HEK293 (cell line): Measurements from ENCODE around the gene PPARA.

Experiments used
- CTCF ChIA-PET: fragments of 350-600 bp; formaldehyde crosslinking; extraction: SDS; loops from one replicate; lab custom pipeline; 2021; ENCODE audit warnings: antibody characterized with exemption; lab: Yijun Ruan, JAX
- POLR2A ChIA-PET: fragments of 300-600 bp; formaldehyde crosslinking; extraction: SDS; loops from one replicate; lab custom pipeline; 2020; ENCODE audit warnings: antibody characterized with exemption, inconsistent platforms; lab: Yijun Ruan, JAX
- H3K27ac ChIP-seq: fragments of 200-500 bp; sonication (Bioruptor generic); 2 replicates; pipeline ENCODE4 v1.5.1; 2014; ENCODE audit warnings: low read depth, low read length, control low read depth, inconsistent platforms; ENCODE audit errors: extremely low read depth
- H3K36me3 ChIP-seq, 2 experiments: fragments of 200-500 bp in 1 of 2; sonication (Bioruptor generic) in 1 of 2; 1 replicate in 1 of 2; 2 replicates in 1 of 2; pipeline ENCODE4 v1.5.1; 2014 to 2017; ENCODE audit warnings: inconsistent platforms in 2 of 2, low read length in 2 of 2; ENCODE audit not compliant: control insufficient read depth in 2 of 2, insufficient read depth in 1 of 2
- H3K4me1 ChIP-seq: fragments of 200-500 bp; sonication (Bioruptor generic); 2 replicates; pipeline ENCODE4 v1.5.1; 2014; ENCODE audit warnings: mild to moderate bottlenecking, low read length, inconsistent platforms; ENCODE audit not compliant: control insufficient read depth, insufficient read depth
- H3K4me3 ChIP-seq: 2 replicates; pipeline ENCODE4 v1.5.1; 2011; ENCODE audit warnings: low read depth, mild to moderate bottlenecking, control low read depth, low read length, moderate library complexity
- H3K9me3 ChIP-seq: fragments of 200-500 bp; sonication (Bioruptor generic); 2 replicates; pipeline ENCODE4 v1.5.1; 2014; ENCODE audit warnings: low read depth, low read length, inconsistent platforms; ENCODE audit not compliant: control insufficient read depth, insufficient read depth
- GLI4 ChIP-seq: fragments of 450-650 bp; formaldehyde crosslinking; IDR thresholded peaks from 2 replicates; pipeline ENCODE4 v1.5.1; 2016; ENCODE audit warnings: missing biosample characterization, missing genetic modification characterization
- HIC1 ChIP-seq: fragments of 450-650 bp; formaldehyde crosslinking; IDR thresholded peaks from 2 replicates; pipeline ENCODE4 v1.5.1; 2016; ENCODE audit warnings: missing biosample characterization, missing genetic modification characterization
- IKZF3 ChIP-seq: fragments of 450-650 bp; IDR thresholded peaks from 2 replicates; pipeline ENCODE4 v1.5.0; 2018; ENCODE audit warnings: missing biosample characterization, mild to moderate bottlenecking, missing genetic modification characterization, moderate library complexity
- KLF10 ChIP-seq: fragments of 450-650 bp; IDR thresholded peaks from 2 replicates; pipeline ENCODE4 v1.5.1; 2018; ENCODE audit warnings: missing biosample characterization, mild to moderate bottlenecking, missing genetic modification characterization
- MEIS1 ChIP-seq: sonication (generic); formaldehyde crosslinking; IDR thresholded peaks from 2 replicates; pipeline ENCODE4 v1.8.1; 2022; ENCODE audit warnings: missing genetic modification reagents, mild to moderate bottlenecking, borderline replicate concordance
- REST ChIP-seq: fragments of 450-650 bp; formaldehyde crosslinking; IDR thresholded peaks from 2 replicates; pipeline ENCODE4 v1.5.1; 2016; ENCODE audit warnings: missing biosample characterization, missing genetic modification characterization
- ZBTB20 ChIP-seq: fragments of 450-650 bp; formaldehyde crosslinking; IDR thresholded peaks from 2 replicates; pipeline ENCODE4 v1.5.1; 2016; ENCODE audit warnings: missing biosample characterization, missing genetic modification characterization
- ZBTB44 ChIP-seq: fragments of 450-650 bp; IDR thresholded peaks from 2 replicates; pipeline ENCODE4 v1.5.1; 2018; ENCODE audit warnings: missing biosample characterization, mild to moderate bottlenecking, missing genetic modification characterization
- ZFP3 ChIP-seq: fragments of 450-650 bp; formaldehyde crosslinking; IDR thresholded peaks from 2 replicates; pipeline ENCODE4 v1.5.1; 2016; ENCODE audit warnings: low read depth, missing biosample characterization, missing genetic modification characterization
- ZFP41 ChIP-seq: fragments of 450-650 bp; formaldehyde crosslinking; IDR thresholded peaks from 2 replicates; pipeline ENCODE4 v1.5.1; 2016; ENCODE audit warnings: missing biosample characterization, missing genetic modification characterization, borderline replicate concordance
- ZNF112 ChIP-seq: fragments of 450-650 bp; formaldehyde crosslinking; IDR thresholded peaks from 2 replicates; pipeline ENCODE4 v1.5.0; 2017; ENCODE audit warnings: missing biosample characterization, missing genetic modification characterization
- ZNF16 ChIP-seq: fragments of 450-650 bp; formaldehyde crosslinking; IDR thresholded peaks from 2 replicates; pipeline ENCODE4 v1.5.1; 2016; ENCODE audit warnings: low read depth, missing biosample characterization, missing genetic modification characterization
- ZNF223 ChIP-seq: fragments of 450-650 bp; formaldehyde crosslinking; IDR thresholded peaks from 2 replicates; pipeline ENCODE4 v1.5.1; 2016; ENCODE audit warnings: missing biosample characterization, missing genetic modification characterization
- ZNF280C ChIP-seq: fragments of 450-650 bp; formaldehyde crosslinking; IDR thresholded peaks from 2 replicates; pipeline ENCODE4 v1.5.1; 2016; ENCODE audit warnings: missing biosample characterization, missing genetic modification characterization
- ZNF302 ChIP-seq: fragments of 450-650 bp; formaldehyde crosslinking; IDR thresholded peaks from 2 replicates; pipeline ENCODE4 v1.5.1; 2016; ENCODE audit warnings: missing biosample characterization, missing genetic modification characterization, low read depth
- ZNF677 ChIP-seq: fragments of 450-650 bp; IDR thresholded peaks from 2 replicates; pipeline ENCODE4 v1.5.0; 2018; ENCODE audit warnings: missing biosample characterization, mild to moderate bottlenecking, missing genetic modification characterization, moderate library complexity
- ZNF777 ChIP-seq: fragments of 450-650 bp; formaldehyde crosslinking; IDR thresholded peaks from 2 replicates; pipeline ENCODE4 v1.5.1; 2017; ENCODE audit warnings: missing biosample characterization, missing genetic modification characterization, borderline replicate concordance
- ZNF792 ChIP-seq: fragments of 450-650 bp; formaldehyde crosslinking; IDR thresholded peaks from 2 replicates; pipeline ENCODE4 v1.5.1; 2016; ENCODE audit warnings: missing biosample characterization, missing genetic modification characterization
- ZNF843 ChIP-seq: fragments of 450-650 bp; formaldehyde crosslinking; IDR thresholded peaks from 2 replicates; pipeline ENCODE4 v1.5.1; 2016; ENCODE audit warnings: missing biosample characterization, missing genetic modification characterization

The PPARA gene

GRCh38 chr22:46280999-46281623, 130.8 kb downstream of the PPARA start:
- no peak overlapping the region for H3K27ac ChIP-seq
- H3K4me1 ChIP-seq: no peaks in the 10 kb centered on the region
- POLR2A ChIA-PET: interaction anchor here (0.8 to 1.5 kb wide), 5 partner anchors 8 to 15 kb away, joined by 3 to 5 read pairs (median 3); partner anchors contain the start of gene TTC38
- CTCF ChIA-PET: interaction anchor here (1.2 to 1.7 kb wide), 2 partner anchors 159 to 286 kb away, joined by 4 to 7 read pairs; no protein-coding TSS in a partner anchor
- H3K9me3 ChIP-seq: no peaks in the 10 kb centered on the region
- H3K36me3 ChIP-seq: peaks cover 27 to 95% of the 10 kb centered on the region in 2 experiments
- H3K4me3 ChIP-seq: no peak overlapping the region
- no peak for TF ChIP-seq GLI4 (tag by site-specific recombination)
- no peak for TF ChIP-seq KLF10
- no peak for TF ChIP-seq ZNF112 (tag by site-specific recombination)
- no peak for TF ChIP-seq ZBTB20 (tag by site-specific recombination)
- no peak for TF ChIP-seq ZNF16
- TF ChIP-seq IKZF3 (tag by site-specific recombination): no peak
- no peak for TF ChIP-seq ZFP41
- no peak for TF ChIP-seq MEIS1 (CRISPR knock-in tag)
- no peak for TF ChIP-seq ZNF677 (tag by site-specific recombination)
- no peak for TF ChIP-seq ZNF302 (tag by site-specific recombination)
- TF ChIP-seq REST (tag by site-specific recombination): no peak
- TF ChIP-seq ZNF777: no peak
- no peak for TF ChIP-seq ZNF280C (tag by site-specific recombination)
- no peak for TF ChIP-seq ZNF792
- TF ChIP-seq ZNF843 (tag by site-specific recombination): no peak
- TF ChIP-seq HIC1: no peak

GRCh38 chr22:46281866-46282678, 131.7 kb downstream of the PPARA start:
- ChIA-PET POLR2A (interaction anchor here (0.9 to 1.5 kb wide), 3 partner anchors 14 to 15 kb away, joined by 3 to 5 read pairs (median 3); partner anchors contain the start of gene TTC38), CTCF (no interaction called here)
- Histone ChIP-seq H3K9me3 (no peaks in the 10 kb centered on the region), H3K36me3 (peaks cover 18 to 97% of the 10 kb centered on the region in 2 experiments; a peak in 2 of 3 replicates), H3K4me3 (no peak overlapping the region), H3K27ac (no peak overlapping the region), H3K4me1 (no peaks in the 10 kb centered on the region)
- TF ChIP-seq ZNF223 (tag by site-specific recombination) (no peak), ZBTB44 (no peak), ZFP3 (tag by site-specific recombination) (no peak), MEIS1 (CRISPR knock-in tag) (no peak), ZNF792 (no peak)
